Embryonic facial prominence (tissue), 1 donor: Measurements from ENCODE around the gene TMSB10.
"Not testable (repeated sequence)": the region's sequence is repeated elsewhere in the genome, so short reads cannot be mapped to it uniquely, and the experiment has no call there.

Source experiments
- DNase-seq: peaks from one replicate; pipeline ENCODE4 v3.0.0-alpha.2; 2016; ENCODE audit errors: extremely low spot score

The TMSB10 gene

DNA sequence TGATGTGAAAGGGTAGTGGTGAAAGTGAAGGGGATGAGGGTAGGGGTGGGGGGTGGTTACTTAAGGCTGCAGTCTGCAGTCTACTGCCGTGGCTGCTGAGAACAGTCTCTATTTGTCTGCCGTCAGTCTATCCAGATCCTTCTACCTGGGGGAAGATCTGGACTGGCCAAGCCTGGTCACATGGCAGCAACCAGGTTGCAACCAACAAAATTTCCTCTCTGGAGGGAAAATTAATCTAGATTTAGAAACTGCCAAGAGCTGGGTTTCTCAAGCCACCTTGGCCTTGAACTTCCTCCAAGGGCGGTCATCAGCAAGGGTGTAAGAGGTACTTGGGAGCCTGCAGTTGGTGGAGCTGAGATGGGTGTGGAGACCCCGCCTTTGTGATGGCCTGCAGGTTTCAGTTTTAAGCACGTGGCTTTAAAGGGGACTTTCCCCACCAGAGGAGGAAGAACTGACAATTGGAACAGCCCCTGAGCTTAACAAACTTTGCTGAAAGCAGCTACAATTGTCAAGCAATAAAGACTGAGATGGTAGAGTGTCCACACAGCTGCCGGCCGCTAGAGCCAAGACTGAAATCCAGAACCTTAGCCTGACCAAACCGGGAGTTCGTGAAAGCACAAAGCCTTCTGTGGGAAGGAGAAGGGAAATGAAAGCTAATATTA is 34.1 kb downstream of the TMSB10 start:
- DNase-seq: no peak

DNA sequence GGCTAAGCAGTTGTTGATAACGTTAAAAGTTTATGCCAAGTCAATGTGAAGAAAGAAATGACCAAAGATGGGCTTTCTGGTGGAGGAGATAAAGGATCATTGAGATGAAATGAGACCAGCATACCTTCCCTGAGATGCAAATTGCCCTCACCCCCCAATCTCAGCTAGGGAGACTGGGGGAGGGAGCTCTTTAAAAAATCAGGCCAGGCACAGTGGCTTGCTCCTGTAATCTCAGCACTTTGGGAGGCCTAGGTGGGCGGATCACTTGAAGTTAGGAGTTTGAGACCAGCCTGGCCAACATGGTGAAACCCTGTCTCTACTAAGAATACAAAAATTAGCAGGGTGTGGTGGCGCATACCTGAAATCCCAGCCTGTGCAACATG is 34.6 kb downstream of the TMSB10 start:
- no peak for DNase-seq

DNA sequence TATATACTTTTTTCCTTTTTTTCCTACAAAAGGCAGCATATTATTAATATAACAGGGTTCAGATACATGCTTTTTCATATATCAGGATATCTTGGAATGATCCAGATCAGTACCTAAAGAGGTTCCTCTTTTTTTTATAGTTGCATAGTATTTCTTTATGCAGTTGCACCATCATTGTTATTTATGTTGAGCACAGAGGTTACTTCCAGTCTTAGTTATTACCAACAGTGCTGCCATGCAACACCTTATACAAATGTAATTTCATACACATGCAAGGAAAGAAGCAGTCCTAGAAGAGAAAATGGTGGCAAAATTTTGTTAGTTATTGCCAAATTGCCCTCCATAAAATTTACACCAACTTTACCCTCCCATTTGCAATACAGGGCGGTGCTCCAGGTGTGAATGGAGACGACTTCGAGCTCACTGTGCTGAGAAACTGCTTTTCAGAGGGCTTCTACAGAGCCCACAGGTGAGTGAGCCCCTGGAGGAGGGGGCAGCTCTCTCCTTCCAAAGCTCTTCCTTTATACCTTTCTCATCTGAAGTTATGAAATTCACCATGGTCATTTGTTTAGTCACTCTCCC is 35.5 kb downstream of the TMSB10 start:
- DNase-seq: no peak

DNA sequence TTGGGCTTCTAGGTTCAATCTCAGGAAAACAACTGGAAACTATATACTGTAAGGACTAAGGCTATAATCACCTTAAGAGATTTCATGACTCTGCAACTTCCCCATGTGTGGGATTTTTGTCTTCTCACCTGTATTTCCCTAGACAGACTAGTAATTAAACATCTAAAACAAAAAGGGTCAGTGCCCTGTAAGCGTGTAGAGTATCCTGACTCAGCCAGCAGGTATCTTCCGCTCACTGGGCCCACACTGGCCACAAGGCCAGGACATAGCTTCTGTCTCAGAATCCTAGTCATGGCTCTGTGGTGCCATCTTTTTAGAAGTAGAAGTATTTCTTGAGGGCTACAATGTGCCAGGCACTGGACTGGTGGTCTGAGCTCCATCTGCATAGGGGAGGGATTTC is 36.7 kb downstream of the TMSB10 start:
- DNase-seq: no peak

DNA sequence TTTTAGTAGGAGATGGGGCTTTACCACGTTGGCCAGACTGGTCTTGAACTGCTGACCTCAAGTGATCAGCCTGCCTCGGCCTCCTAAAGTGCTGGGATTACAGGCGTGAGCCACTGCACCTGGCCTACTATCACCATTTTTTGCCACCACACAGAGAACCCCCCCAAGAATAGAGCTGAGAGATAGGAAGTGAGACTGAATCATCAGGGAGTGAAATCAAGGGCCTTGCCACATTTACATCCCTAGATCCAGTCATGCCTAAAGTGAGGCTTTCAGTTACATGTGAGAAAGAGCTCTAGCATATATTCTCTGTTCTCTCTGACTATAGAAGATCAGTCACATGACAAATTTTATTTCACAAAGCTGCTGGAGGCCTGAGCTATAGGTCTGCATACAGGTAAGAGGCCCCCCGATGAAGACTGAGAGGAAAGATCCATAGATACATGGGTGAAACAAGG is 37.5 kb downstream of the TMSB10 start:
- DNase-seq: no peak

DNA sequence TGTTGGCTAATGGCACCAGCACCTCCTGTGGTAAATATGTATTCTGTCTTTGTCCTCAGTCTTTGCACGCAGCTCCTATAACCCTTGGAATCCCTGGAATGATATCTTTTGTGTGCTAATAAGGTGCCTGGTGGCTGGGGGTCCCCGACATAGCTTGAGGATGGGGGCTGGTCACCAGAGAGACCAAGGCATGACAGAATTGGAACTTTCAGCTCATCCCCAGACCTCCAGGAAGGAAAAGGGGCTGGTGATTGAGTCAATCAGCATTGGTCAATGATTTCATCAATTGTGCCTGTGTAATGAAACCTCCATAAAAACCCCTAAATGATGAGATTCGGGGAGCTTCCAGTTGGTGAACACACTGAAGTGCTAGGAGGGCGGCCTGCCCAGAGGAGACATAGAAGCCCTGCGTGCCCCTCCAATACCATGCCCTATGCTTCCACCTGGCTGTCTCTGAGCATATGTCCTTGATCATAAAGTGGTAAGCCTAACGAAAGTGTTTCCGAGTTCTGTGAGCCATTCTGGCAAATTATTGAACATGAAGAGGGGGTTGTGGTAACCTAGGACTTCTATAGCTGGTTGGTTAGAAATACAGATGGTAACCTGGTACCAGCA is 38.9 kb downstream of the TMSB10 start:
- DNase-seq: no peak

DNA sequence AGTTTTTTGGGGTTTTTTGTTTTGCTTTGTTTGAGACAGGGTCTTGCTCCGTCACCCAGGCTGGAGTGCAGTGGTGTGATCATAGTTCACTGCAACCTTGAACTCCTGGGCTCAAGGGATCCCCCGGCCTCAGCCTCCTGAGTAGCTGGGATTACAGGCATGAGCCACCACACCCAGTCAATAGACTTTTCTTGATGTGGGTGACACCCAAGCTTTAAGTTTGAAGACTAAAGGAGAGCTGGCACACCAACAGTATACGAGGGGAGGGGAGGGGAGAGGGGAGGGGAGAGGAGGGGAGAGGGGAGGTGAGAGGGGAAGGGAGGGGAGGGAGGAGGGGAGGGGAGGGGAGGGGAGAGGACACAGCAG is 40.4 kb downstream of the TMSB10 start:
- not testable (repeated sequence) for DNase-seq

DNA sequence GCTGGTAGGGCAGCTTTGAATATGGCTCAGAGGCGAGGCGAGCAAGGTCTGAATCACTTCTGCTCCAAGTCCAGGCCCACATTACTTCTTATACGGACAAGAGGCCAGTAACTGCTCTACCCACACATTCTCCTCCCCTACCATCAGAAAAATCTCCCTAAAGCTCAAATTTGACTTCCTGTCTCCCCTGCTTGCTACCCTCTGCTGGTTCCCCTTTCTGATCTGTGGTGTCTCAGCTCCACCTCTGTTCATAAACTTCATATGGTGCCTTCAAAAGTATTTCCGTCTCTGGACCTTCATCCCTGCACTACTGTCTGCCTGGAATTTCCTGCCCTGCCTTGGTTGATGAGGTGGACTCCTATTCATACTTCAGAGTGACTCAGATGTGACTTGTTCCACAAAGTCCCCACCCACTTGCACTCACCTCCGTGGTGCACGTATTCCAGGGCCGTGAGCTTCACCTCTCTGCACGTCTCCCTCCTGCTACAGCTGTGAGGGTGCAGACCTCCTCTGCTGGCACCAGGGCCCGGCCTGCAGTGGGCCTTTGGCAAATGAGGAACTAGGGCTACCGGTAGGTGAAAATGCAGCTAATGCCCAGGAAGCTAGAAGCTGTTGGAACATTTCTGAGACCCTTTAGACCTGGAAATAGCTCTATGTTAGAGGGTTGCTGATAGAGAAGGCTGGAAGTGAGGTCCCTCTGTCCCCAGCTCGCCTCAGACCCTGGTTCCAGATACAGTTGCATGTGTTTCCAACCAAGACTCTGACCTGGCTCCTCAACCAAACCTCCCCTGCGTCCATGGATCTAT is 41.0 kb downstream of the TMSB10 start:
- DNase-seq: no peak

DNA sequence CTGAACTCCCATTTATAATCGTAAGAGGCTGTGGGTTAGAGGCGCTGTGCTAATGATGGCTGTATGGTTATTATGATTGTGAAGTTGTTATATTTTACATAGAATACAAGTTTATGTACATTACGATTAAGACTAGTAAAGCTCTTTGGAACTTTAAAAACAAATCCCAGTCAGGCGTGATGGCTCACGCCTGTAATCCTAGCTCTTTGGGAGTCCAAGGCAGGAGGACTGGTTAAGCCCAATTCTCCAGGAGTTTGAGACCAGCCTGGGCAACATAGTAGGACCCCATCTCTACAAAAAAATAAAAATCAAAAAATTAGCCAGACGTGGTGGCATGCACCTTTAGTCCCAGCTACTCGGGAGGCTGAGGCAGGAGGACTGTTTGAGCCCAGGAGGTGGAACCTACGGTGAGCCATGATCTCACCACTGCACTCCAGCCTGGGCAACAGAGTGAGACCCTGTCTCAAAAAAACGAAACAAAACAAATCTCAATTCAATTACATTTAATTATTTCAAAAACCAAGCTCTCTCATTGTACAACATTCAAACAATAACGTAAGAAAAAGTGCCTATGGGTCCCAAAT is 41.6 kb downstream of the TMSB10 start:
- no peak for DNase-seq

DNA sequence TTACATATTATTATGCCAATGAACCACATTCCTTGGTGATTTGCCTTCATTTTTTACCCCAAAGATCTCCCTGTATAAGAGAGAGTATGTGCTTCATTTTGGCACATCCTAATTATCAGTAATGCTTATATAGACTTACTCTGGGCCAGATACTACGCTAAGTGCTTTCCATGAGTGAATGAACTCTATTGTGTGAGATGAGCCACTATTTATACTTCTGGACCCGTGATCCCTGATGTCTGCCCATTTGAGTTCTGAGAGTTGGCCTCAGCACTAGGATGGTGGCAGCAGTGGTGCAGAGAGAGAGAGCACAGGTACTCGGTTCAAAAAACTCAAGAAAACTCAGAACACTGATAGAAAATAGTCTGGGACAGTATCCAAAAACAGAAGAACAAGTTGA is 48.1 kb downstream of the TMSB10 start:
- DNase-seq: no peak

DNA sequence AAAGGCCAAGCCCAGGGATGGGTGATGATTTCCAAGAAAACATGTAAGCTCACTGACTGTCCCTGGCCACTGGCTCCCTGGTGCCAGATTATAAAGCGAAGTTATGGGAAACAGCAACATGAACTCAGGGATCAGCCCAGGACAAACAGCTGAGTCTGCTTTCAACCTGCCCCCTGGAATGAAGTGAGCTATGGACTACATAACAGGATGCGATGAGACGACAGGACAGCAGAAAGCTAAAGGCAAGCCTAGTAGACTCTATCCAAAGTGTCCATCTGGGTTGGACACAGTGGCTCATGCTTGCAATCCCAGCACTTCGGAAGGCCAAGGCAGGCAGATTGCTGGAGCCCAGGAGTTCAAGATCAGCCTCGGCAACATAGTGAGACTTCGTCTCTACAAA is 48.9 kb downstream of the TMSB10 start:
- DNase-seq: no peak
